Neural crest cell (in vitro differentiated cells): Measurements from ENCODE around the gene SVEP1. TPM values are rescaled to one million over a fixed set of nuclear protein-coding genes. Genes with fewer than 3 reads are reported as not detected.

Source experiments
- DNase-seq: peaks from one replicate; pipeline ENCODE4 v3.0.0; 2021; ENCODE audit warnings: low read depth, mixed read lengths, low spot score
- H3K27ac Mint-ChIP-seq: one replicate; pipeline ENCODE4 v1.8.0; 2021; ENCODE audit warnings: mild to moderate bottlenecking, mixed read lengths; ENCODE audit not compliant: unreplicated experiment
- H3K27me3 Mint-ChIP-seq: 2 replicates; pipeline ENCODE4 v1.8.0; 2021; ENCODE audit warnings: low read depth, mild to moderate bottlenecking, mixed read lengths
- H3K36me3 Mint-ChIP-seq: 2 replicates; pipeline ENCODE4 v1.8.0; 2021; ENCODE audit warnings: low read depth, mild to moderate bottlenecking, mixed read lengths
- H3K4me1 Mint-ChIP-seq: 2 replicates; pipeline ENCODE4 v1.8.0; 2021; ENCODE audit warnings: mixed read lengths
- H3K4me3 Mint-ChIP-seq: one replicate; pipeline ENCODE4 v1.8.0; 2021; ENCODE audit warnings: mild to moderate bottlenecking, mixed read lengths
- H3K9me3 Mint-ChIP-seq: 2 replicates; pipeline ENCODE4 v1.8.0; 2021; ENCODE audit warnings: mixed read lengths
- CTCF ChIP-seq: fragments of 200-600 bp; sonication (generic); conservative IDR thresholded peaks from 2 replicates; pipeline ENCODE4 v1.5.0; 2021; ENCODE audit warnings: antibody characterized with exemption, mild to moderate bottlenecking
- total RNA-seq: library from RNA; stranded (reverse); gene quantifications from 2 replicates; pipeline ENCODE4 v1.2.1, GENCODE V29; 2021

Gene SVEP1
- total RNA-seq, 1 donor from 2014 or later: 1.3 TPM

GRCh38 chr9:110317911-110318310 is 261.6 kb downstream of the SVEP1 start:
- Mint-ChIP-seq H3K4me3 (no peak overlapping the region), H3K9me3 (no peaks in the 10 kb centered on the region), H3K27me3 (no peaks in the 10 kb centered on the region), H3K4me1 (peaks cover 6% of the 10 kb centered on the region), H3K36me3 (no peaks in the 10 kb centered on the region), H3K27ac (peak overlapping the region; percentile 50)
- TF ChIP-seq CTCF: no peak
- no peak for DNase-seq

GRCh38 chr9:110316261-110317075 is 263.1 kb downstream of the SVEP1 start:
- no peak for TF ChIP-seq CTCF
- no peaks in the 10 kb centered on the region for H3K27me3 Mint-ChIP-seq
- no peak for DNase-seq
- H3K9me3 Mint-ChIP-seq: peaks cover 3% of the 10 kb centered on the region
- H3K36me3 Mint-ChIP-seq: no peaks in the 10 kb centered on the region
- H3K4me3 Mint-ChIP-seq: no peak overlapping the region
- H3K27ac Mint-ChIP-seq: no peak overlapping the region
- peaks cover 6% of the 10 kb centered on the region for H3K4me1 Mint-ChIP-seq

Other genes with a start within 250 kb of the SVEP1 start
- gene TXNDC8, start 241.9 kb downstream of the SVEP1 start, total RNA-seq: not detected in 2 replicates
- gene MUSK, start 89.0 kb upstream of the SVEP1 start, total RNA-seq: not detected in 2 replicates